C1 segment of cervical spinal cord (tissue), 14 donors: ENCODE results near the gene SLC5A2.
"Not testable (repeated sequence)": the region's sequence is repeated elsewhere in the genome, so short reads cannot be mapped to it uniquely, and the experiment has no call there.

ENCODE experiments used
- DNase-seq, 14 donors: peaks; one replicate each; lab custom pipeline; 2025; lab: John Stamatoyannopoulos, UW

The SLC5A2 gene

GRCh38 chr16:31491778-31492418 lies 9.0 kb downstream of the SLC5A2 start:
- no peak for DNase-seq

GRCh38 chr16:31493506-31494125 lies 10.7 kb downstream of the SLC5A2 start:
- no peak for DNase-seq

- no peak for DNase-seq
These were observed 13.7 kb downstream of the SLC5A2 start for GRCh38 chr16:31496670-31497069.

- no peak for DNase-seq
These were observed 15.6 kb downstream of the SLC5A2 start for GRCh38 chr16:31498493-31498892.

- no peak for DNase-seq
These were observed 17.0 kb downstream of the SLC5A2 start for GRCh38 chr16:31499928-31500327.

- no peak for DNase-seq
These were observed 18.5 kb downstream of the SLC5A2 start for GRCh38 chr16:31501226-31501965.

- DNase-seq: no peak
These were observed 19.0 kb downstream of the SLC5A2 start for GRCh38 chr16:31501966-31502348.

- DNase-seq: no peak
These were observed 20.1 kb downstream of the SLC5A2 start for GRCh38 chr16:31502981-31503380.

- DNase-seq: not testable (repeated sequence)
These were observed 20.6 kb downstream of the SLC5A2 start for GRCh38 chr16:31503555-31503954.

- no peak for DNase-seq
These were observed 21.2 kb downstream of the SLC5A2 start for GRCh38 chr16:31504159-31504558.

GRCh38 chr16:31505483-31505882 lies 22.6 kb downstream of the SLC5A2 start:
- DNase-seq: no peak

- DNase-seq: peak in 1 of 14 donors; percentile 35
These were observed 24.6 kb downstream of the SLC5A2 start for GRCh38 chr16:31507617-31507928.

- DNase-seq: peak; percentile 33 to 94 (median 84)
These were observed 25.2 kb downstream of the SLC5A2 start, which contains the start of gene RUSF1 for GRCh38 chr16:31507929-31508705. Gene RUSF1, minus strand, starts transcription at chr16:31508391. Its CDS starts 18 bp downstream, at chr16:31508373.

GRCh38 chr16:31508706-31509195 lies 25.8 kb downstream of the SLC5A2 start:
- peak in 2 of 14 donors; percentile 35 to 44 for DNase-seq

- no peak for DNase-seq
These were observed 30.2 kb downstream of the SLC5A2 start for GRCh38 chr16:31513126-31513525.

- no peak for DNase-seq
These were observed 31.0 kb downstream of the SLC5A2 start for GRCh38 chr16:31513884-31514283.

- DNase-seq: no peak
These were observed 35.0 kb downstream of the SLC5A2 start for GRCh38 chr16:31517800-31518402.

GRCh38 chr16:31519759-31520431 lies 37.0 kb downstream of the SLC5A2 start:
- DNase-seq: no peak

- no peak for DNase-seq
These were observed 38.4 kb downstream of the SLC5A2 start for GRCh38 chr16:31521368-31521767.

GRCh38 chr16:31522071-31522470 lies 39.1 kb downstream of the SLC5A2 start:
- DNase-seq: no peak

GRCh38 chr16:31523768-31524167 lies 40.8 kb downstream of the SLC5A2 start:
- DNase-seq: not testable (repeated sequence)
